OCI-M2 (cell line): ENCODE measurements around the gene SUPT4H1.

ENCODE experiments used
- DNase-seq: peaks from one replicate; lab custom pipeline; 2025; ENCODE audit not compliant: unreplicated experiment; lab: John Stamatoyannopoulos, UW

SUPT4H1 gene

GRCh38 chr17:58330997-58331814 lies 20.8 kb downstream of the SUPT4H1 start:
- DNase-seq = no peak

DNA sequence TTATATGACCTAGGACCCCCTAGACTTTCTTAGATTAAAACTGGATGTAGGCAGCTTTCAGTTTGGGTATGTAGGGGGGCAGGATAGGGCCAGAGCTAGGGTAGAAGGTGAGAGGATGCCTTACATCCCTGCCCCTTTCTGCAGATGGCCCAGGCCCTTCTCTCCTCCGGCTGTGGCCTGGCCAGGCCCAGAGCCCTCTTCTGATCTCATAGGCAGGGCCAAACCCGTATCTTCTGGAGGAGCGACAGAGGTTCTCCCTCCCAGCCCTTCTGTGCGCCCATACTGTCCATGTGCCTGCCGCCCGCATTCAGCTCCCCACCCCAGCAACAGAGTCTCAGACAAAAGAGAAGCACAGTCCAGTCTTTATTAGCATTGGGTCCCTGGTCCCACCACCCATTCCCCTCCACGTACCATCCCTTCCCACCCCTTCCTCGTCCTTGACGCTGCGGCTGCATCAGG lies 21.4 kb downstream of the SUPT4H1 start:
- DNase-seq = no peak

- no peak for DNase-seq
Observed at GRCh38 chr17:58329810-58330537, 22.0 kb downstream of the SUPT4H1 start.

GRCh38 chr17:58329035-58329809 lies 22.8 kb downstream of the SUPT4H1 start:
- peak; percentile 97 for DNase-seq

GRCh38 chr17:58328195-58329034 lies 23.6 kb downstream of the SUPT4H1 start, which contains the start of gene TSPOAP1:
TSS of gene TSPOAP1 (minus strand) at chr17:58328795. CDS start at chr17:58327920, 875 bp downstream.
- no peak for DNase-seq

DNA sequence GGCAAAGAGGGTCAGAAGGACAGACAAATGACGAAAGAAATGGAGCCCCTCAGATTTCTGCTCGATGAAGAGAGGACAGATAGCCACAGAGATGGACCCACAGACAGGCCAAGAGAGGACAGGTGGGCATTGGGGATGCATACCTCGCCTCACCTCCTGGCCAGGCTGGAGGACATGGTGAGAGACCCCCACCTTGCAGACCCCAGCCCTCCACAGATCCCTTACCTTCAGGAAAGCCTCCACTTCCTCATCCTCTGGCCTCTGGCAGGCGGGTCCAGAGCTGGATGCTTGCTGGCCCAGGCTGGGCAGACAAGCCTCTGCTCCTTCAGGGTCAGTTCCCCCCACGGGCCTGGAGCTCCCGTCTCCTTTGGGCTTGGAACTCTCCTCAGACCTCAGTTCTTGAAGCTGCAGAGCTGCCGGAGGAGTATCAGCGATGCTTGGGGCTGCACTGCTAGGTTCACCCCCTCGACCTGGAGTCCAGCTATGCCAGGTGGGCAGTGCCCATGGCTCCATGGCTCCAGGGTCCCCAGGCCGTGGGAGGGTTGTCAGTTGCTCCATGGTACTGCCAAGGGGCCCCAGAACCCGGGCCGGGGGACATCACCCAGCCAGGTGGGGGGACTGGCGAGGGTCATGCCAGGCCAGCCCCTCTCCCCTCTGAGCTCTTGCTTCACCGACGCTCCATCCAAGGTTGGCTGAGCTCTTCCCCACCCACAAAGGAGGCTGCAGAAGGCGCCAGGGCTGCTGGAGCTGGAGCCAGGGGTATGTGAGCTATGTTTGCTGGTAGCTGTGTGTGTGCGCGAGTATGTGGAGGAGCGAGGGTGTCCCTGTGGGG lies 24.4 kb downstream of the SUPT4H1 start:
- DNase-seq = no peak

- DNase-seq = no peak
Observed at GRCh38 chr17:58326609-58327362, 25.2 kb downstream of the SUPT4H1 start.

GRCh38 chr17:58325976-58326468 lies 26.0 kb downstream of the SUPT4H1 start:
- DNase-seq = no peak

GRCh38 chr17:58325289-58325726 lies 26.7 kb downstream of the SUPT4H1 start:
- no peak for DNase-seq

DNA sequence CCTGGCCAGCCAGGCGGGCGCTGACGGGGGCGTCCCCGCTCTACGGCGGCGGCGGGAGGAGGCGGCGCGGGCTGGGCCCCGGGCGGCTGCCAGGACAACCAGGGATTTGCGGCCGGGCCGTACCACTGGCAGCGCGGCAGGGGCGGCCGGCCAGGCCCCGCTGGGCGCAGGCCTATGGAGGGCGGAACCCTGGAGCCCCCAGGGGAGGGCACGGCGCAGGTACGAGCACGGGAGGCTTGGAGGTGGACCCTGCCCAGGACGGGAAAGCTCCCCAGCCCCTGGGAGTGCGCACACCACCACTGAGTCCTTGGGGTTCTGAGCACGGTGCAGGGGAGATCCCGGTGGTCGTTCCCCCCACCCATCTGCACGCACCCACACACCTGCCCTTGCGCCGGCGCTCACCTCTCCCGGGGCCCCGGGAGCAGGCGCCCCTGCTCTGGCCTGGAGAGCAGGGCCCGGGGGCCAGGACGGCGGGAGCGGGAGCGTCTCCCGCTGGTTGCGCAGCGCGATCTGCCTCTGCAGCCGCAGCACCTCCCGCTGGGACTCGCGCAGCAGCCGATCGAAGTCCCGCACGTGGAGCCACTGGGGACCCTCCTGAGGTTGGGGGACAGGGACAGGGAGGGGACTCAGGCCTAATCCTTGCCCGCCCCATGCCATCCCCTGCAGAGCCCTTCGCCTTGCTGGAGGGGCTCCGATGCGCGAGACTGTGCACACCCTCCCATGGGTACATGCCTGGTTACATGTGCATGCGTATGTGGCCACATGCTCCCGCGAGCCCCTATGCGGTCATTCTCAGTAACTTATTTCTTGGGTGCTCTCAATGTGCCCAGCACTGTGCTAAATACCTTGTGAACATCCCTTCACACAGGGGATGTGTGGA lies 27.4 kb downstream of the SUPT4H1 start:
- DNase-seq = no peak

DNA sequence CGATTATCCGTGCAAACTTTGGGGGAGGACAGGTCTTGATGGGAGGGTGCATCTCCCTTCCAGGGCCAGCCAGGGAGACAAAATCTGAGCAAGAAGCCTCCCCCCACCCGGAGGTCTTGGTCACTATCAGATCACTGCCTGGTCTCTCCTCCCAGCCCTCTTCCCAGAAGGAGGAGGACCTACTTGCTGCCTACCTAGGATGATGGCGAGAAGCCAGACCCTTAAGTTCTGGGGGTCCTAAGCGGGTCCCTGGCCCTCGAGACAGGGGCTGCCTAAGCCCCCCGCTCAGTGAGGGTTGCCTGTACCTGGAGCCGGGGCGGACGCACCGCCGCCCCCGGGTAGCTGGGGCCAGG lies 28.0 kb downstream of the SUPT4H1 start:
- no peak for DNase-seq

DNA sequence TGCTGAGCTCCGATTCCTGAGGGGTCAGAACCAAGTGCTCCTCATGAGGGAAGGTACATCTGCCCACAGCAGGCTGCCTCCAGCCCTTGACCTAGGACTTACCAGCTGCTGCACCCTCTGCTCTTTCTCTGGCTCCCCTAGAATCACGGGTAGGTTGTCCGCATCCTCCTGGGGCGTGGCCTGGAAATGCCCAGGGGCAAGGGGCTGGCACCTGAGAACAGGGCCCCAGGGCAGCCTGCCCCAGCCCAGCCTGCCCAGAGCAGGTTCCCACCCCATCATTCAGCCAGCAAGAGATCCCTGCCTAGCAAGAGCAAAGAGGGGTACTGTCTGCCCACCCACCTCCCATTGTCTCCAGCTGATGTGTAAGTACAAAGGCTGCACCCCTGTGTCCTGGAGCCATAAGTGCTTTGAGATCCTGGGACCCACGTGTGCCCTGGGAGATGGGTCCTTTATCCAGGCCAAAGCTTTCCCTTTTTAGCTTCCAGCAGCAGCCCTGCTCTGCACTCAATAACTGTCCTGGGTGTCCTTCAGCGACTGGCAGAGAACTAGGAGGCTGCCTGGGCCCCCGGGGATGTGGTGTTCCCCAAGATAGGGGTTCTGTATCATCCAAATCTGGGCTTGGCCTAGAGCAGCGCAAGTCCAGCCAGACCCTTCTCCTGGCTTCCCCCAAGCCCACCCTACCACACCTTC lies 28.5 kb downstream of the SUPT4H1 start:
- no peak for DNase-seq

DNA sequence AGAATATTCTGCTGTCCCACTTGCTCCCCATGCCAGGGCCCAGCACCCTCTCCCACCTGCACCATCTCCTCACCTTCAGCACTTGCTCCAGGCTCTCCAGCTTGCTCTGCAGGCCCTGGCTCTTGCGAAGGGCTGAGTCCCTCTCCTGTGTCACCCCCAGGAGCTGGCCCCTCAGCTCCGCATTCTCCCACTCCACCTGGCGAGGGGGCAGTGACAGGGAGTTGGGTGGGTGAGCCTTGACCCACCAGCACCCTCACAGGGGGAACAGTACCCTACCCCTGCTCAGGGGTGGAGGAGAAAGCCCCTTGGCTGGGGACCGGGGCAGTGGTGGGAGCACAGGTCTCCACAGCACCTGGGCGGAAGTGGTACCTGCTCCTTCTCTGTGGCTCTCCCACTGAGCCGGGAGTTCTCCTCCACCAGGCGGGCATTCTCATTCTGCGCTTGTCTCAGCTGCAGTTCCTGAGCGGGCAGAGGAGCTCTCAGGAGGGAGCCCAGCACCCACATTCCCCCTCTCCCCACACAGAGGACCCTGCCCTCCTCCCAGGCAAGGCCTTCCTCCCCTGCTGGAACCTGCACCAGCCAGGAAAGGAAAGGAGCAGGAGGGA lies 29.3 kb downstream of the SUPT4H1 start:
- DNase-seq = no peak

DNA sequence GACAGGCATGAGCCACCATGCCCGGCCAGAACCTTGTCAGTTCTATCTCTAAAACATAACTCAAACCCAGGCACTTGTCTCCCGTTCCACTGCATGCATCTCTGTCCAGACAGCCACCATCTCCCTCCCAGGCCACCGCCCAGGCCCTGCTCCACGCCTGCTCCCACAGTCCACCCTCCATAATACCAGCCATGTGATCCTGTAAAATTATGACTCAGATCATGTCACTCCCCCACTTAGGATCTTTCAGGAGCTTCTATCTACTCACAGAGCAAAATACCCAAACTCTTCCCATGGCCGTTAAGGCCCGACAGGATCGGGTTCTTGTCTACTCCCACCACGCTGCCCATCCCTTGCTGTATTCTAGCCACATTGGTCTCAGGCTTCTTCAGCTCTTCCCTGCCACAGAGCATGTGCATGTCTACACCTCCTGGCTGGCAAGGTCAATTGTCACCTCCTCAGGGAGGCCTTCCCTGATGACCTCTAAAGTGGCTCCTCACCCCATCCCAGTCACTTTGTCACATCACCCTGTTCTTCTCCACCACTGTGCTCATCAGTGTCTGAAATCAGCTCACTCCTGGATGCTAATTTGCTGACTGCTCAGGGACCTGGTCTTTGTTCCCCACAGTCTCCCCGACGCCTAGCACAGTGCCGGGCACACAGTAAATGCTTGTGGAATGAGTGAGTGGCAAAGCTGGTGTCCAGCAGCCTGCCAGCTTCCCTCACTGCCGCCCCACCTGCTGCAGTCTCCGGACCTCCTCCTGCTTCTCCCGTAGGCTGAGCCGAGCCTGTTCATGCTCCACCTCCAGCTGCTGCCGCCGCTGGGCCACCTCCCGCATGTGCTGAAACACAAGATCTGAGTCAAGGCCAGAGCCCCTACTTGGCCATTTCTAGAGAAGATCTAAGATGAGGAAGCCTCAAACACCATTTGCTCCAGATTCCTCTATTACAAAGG lies 30.2 kb downstream of the SUPT4H1 start:
- DNase-seq = no peak

GRCh38 chr17:58320570-58321323 lies 31.3 kb downstream of the SUPT4H1 start:
- no peak for DNase-seq
